ENCODE results near the gene IFRD2. TPM values are rescaled to one million over a fixed set of nuclear protein-coding genes. Genes with fewer than 3 reads are reported as not detected.

IFRD2 gene
- total RNA-seq, 4 donors from 2014 or later = 63.9 to 96.5 (median 88.4) TPM

- H3K27me3 ChIP-seq = no peaks in the 10 kb centered on the region
- H3K4me3 ChIP-seq (replicated peaks in 1 of 3) = no peak overlapping the region
- H3K9me3 ChIP-seq = no peaks in the 10 kb centered on the region
- peak overlapping the region; percentile 22 to 98 (median 96) for H3K27ac ChIP-seq
- H3K36me3 ChIP-seq = peaks cover 4 to 5% of the 10 kb centered on the region in 2 donors
- peaks cover 31 to 51% of the 10 kb centered on the region in 2 donors for H3K4me1 ChIP-seq
- DNase-seq = no peak
- TF ChIP-seq CTCF (IDR thresholded peaks at IDR 0.05) (no peak), POLR2A (IDR thresholded peaks at IDR 0.05) (no peak)
- 79 to 81% methylated on average over 4 to 5 of the region's 5 CpGs for WGBS, 2 donors
- intact Hi-C loops (cut with DNase I) = no loop called here
Observed at GRCh38 chr3:50323614-50324199, 31.5 kb upstream of the IFRD2 start.

GRCh38 chr3:50323092-50323600 lies 30.9 kb upstream of the IFRD2 start:
- H3K27me3 ChIP-seq = no peaks in the 10 kb centered on the region
- no peak overlapping the region for H3K4me3 ChIP-seq (replicated peaks in 1 of 3)
- H3K9me3 ChIP-seq = no peaks in the 10 kb centered on the region
- DNase-seq = no peak
- H3K4me1 ChIP-seq = peaks cover 32 to 54% of the 10 kb centered on the region in 2 donors
- 48% methylated on average over 4 of the region's 4 CpGs; no CpG with 5 or more reads in 1 of the 2 donors for WGBS, 2 donors
- H3K27ac ChIP-seq = peak overlapping the region; percentile 44 to 98 (median 96)
- peaks cover 7 to 9% of the 10 kb centered on the region in 2 donors for H3K36me3 ChIP-seq
- TF ChIP-seq POLR2A (IDR thresholded peaks at IDR 0.05) = no peak
- no peak for TF ChIP-seq CTCF (IDR thresholded peaks at IDR 0.05)
- intact Hi-C loops (cut with DNase I) = no loop called here

- peaks cover 34 to 60% of the 10 kb centered on the region in 2 donors for H3K4me1 ChIP-seq
- H3K36me3 ChIP-seq = peaks cover 10 to 13% of the 10 kb centered on the region in 2 donors
- H3K27ac ChIP-seq = peak within 1 kb of the TSS; percentile 96 to 98 (median 98)
- no peaks in the 10 kb centered on the region for H3K9me3 ChIP-seq
- peak within 1 kb of the TSS; percentile 3 to 86 (median 43) for H3K4me3 ChIP-seq (replicated peaks in 1 of 3)
- WGBS, 2 donors = 52 to 57% methylated on average over 24 to 27 of the region's 31 CpGs
- DNase-seq = peak in 1 of 2 donors; percentile 50
- intact Hi-C loops (cut with DNase I) = no loop called here
- no peaks in the 10 kb centered on the region for H3K27me3 ChIP-seq
- TF ChIP-seq CTCF (IDR thresholded peaks at IDR 0.05) (no peak), POLR2A (IDR thresholded peaks at IDR 0.05) (no peak)
Observed at GRCh38 chr3:50322386-50323091, 30.3 kb upstream of the IFRD2 start, which contains the start of gene HYAL2. HYAL2 (minus strand) TSS chr3:50322745; CDS start chr3:50320489, 2,256 bp downstream.

GRCh38 chr3:50322115-50322385 lies 29.8 kb upstream of the IFRD2 start:
- WGBS, 2 donors = 10 to 35% methylated on average over 2 to 13 of the region's 14 CpGs
- Histone ChIP-seq H3K4me3 (replicated peaks in 1 of 3) (peak overlapping the region; percentile 3 to 86 (median 43)), H3K4me1 (peaks cover 34 to 61% of the 10 kb centered on the region in 2 donors), H3K9me3 (no peaks in the 10 kb centered on the region), H3K36me3 (peaks cover 10 to 18% of the 10 kb centered on the region in 2 donors), H3K27me3 (no peaks in the 10 kb centered on the region), H3K27ac (peak overlapping the region; percentile 96 to 98 (median 98))
- DNase-seq = no peak
- TF ChIP-seq CTCF (IDR thresholded peaks at IDR 0.05) (no peak), POLR2A (IDR thresholded peaks at IDR 0.05) (no peak)
- intact Hi-C loops (cut with DNase I) = no loop called here
